Measurements from ENCODE around the gene SOCS3. TPM values are rescaled to one million over a fixed set of nuclear protein-coding genes. Genes with fewer than 3 reads are reported as not detected.

SOCS3 gene
- total RNA-seq, 4 donors from 2014 or later: 12.5 to 45.0 (median 13.0) TPM

DNA sequence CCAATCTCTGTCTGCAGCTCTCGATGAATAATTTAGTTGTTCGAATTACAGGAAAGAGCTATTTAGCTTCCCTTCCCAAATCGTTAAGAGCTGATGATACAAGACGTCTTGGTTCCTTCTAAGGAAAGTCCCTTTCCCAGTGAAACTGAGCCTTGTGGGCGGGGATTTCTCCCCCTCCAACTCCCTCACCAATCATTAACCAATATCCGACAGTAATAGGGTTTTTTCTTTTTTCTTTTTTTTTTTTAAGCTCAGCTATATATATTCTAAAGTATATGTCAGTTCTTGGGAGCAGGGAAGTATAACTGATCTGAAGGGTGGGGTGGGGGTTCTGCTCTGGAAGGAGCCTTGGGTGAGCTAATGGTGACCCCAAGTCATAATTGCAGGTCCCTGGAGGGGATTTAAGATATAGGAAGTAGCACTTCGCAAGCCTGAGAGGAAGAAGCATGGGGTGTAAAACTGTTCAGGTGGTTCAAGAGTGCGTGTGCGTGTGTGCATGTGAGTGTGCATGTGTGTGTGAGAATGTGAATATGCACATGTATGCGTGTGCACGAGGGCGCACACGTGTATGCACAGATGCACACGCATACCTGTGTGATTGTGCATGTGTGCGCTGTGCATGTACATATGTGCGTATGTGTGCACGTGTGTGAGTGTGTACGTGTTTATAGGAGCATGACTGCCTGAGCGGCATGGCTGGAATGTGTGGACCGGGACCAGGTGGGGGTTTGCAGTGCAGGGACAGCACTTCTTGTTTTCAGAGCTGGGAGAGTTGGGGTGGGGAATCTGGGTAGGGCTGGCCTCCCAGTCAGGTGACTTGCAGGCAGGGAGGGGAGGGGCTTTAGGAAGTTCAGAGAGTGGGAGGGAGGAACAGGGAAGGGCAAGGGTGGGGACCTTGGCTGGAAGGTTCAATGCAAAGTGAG lies 42.7 kb downstream of the SOCS3 start:
- no peak overlapping the region for H3K4me3 ChIP-seq (ENCODE audit: low read depth, poor library complexity, severe bottlenecking)
- DNase-seq (ENCODE audit: low spot score in 2 of 2): no peak
- intact Hi-C loops (cut with DNase I; ENCODE audit: low total_unique reads): no loop called here
- peak in 1 of 3 donors; percentile 25 for TF ChIP-seq CTCF (IDR thresholded peaks at IDR 0.05)
- no peak for TF ChIP-seq POLR2A (IDR thresholded peaks at IDR 0.05)
- 45 to 46% methylated on average over 20 of the region's 20 CpGs for WGBS, 2 donors

GRCh38 chr17:78316115-78316866 lies 43.6 kb downstream of the SOCS3 start:
- 62 to 65% methylated on average over 14 to 20 of the region's 22 CpGs for WGBS, 2 donors
- no peak for DNase-seq (ENCODE audit: low spot score in 2 of 2)
- H3K4me3 ChIP-seq (ENCODE audit: low read depth, poor library complexity, severe bottlenecking): no peak overlapping the region
- TF ChIP-seq CTCF (IDR thresholded peaks at IDR 0.05): no peak
- no peak for TF ChIP-seq POLR2A (IDR thresholded peaks at IDR 0.05)
- intact Hi-C loops (cut with DNase I; ENCODE audit: low total_unique reads): no loop called here

DNA sequence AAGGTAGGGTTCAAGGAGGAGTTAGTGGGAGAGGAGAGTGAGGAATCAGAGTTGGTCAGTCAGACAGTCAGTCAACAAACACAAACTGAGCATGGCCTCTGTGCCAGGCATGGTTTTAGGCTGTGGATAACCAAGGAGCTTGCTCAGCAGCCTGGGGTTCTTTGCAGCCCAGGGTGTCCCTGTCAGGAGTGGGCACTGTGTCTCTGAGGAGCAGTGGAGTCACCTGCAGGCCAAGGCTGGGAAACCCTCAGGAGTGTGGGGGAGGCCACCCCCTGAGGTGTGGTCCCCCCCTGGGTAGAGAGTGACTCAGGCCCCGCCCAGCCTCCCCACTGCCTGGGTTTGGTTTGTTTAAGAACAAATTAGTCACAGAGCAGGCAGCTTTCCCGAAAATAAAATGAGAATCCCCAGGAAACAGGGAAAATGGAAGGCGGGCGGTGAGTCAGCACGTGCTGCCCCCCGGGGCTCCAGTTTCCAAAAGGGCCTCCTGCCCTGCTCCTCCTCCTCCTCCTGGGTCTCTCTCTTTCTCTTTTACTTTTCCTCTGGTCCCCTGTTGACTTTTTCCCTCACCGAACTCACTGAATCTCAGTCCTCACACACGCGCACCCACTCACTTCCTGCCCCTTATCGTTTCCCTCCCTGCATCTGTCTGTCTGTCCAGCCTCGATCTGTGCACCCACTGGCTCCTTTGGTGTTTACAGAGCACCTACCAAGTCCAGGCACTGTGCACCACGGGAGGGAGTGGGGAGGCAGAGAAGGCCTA lies 44.3 kb downstream of the SOCS3 start:
- intact Hi-C loops (cut with DNase I; ENCODE audit: low total_unique reads): no loop called here
- TF ChIP-seq CTCF (IDR thresholded peaks at IDR 0.05) (no peak), POLR2A (IDR thresholded peaks at IDR 0.05) (no peak)
- H3K4me3 ChIP-seq (ENCODE audit: low read depth, poor library complexity, severe bottlenecking): no peak overlapping the region
- WGBS, 2 donors: 7 to 8% methylated on average over 12 of the region's 12 CpGs
- DNase-seq (ENCODE audit: low spot score in 2 of 2): peak; percentile 87 to 96

GRCh38 chr17:78314683-78315354 lies 45.1 kb downstream of the SOCS3 start:
- WGBS, 2 donors: 69 to 77% methylated on average over 12 of the region's 12 CpGs
- intact Hi-C loops (cut with DNase I; ENCODE audit: low total_unique reads): no loop called here
- no peak overlapping the region for H3K4me3 ChIP-seq (ENCODE audit: low read depth, poor library complexity, severe bottlenecking)
- no peak for DNase-seq (ENCODE audit: low spot score in 2 of 2)
- TF ChIP-seq POLR2A (IDR thresholded peaks at IDR 0.05) (no peak), CTCF (IDR thresholded peaks at IDR 0.05) (no peak)

Data from lower leg skin (tissue), 4 donors.